GM20000 (cell line): ENCODE data around the gene CACNA2D2.
A peak's percentile ranks its signal among the peaks of the same experiment; 100 is the strongest.

Experiments
- DNase-seq: peaks from one replicate; pipeline ENCODE4 v3.0.0; 2012; ENCODE audit warnings: low spot score
- CTCF ChIP-seq: IDR thresholded peaks from 2 replicates; pipeline ENCODE4 v1.5.1; 2012; ENCODE audit warnings: mild to moderate bottlenecking, control low read depth; ENCODE audit errors: extremely low read depth, missing control alignments

The CACNA2D2 gene

GRCh38 chr3:50493086-50493485, 10.3 kb downstream of the CACNA2D2 start:
- no peak for TF ChIP-seq CTCF
- no peak for DNase-seq

DNA sequence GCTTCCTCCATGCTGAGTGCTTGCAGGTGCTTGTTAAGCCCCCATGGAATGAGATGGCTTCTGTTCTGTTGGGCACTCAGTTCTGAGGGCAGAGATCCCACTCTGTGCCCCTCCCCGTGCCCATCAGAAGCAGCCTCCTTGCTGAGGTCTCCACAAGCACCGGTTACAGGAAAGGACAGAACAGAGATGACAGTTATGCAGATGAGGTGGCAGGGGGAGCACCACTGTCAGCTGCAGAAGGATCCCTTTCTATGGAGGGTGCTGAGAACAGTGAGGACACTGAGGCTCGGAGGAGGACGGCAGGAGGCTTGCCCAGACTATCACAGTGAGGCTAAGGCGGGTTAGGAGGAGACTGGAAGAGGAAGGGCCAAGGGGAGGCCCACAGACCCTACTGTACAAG, 12.4 kb downstream of the CACNA2D2 start:
- peak; percentile 64 for DNase-seq
- no peak for TF ChIP-seq CTCF

GRCh38 chr3:50490424-50490823, 13.0 kb downstream of the CACNA2D2 start:
- TF ChIP-seq CTCF = no peak
- DNase-seq = no peak

DNA sequence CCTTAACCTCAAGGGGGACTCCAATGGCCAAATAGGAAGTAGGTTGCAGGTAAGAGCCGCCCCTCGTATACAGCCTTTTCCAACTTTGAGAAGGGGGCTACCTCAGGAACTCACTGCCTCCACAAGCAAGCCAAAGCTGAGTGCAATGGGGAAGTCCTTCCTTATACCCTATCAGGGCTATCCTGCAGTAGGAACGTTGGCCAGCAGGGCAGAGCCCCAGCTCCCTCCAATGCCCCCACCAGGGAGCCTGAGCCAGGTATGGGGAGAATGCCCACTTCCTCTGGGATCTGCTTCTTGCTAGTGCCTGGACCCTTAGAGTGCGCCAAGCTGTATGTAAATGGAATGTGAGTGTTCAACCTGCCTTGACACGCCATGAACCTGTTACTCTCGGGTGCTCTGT, 16.3 kb downstream of the CACNA2D2 start:
- TF ChIP-seq CTCF = no peak
- no peak for DNase-seq

DNA sequence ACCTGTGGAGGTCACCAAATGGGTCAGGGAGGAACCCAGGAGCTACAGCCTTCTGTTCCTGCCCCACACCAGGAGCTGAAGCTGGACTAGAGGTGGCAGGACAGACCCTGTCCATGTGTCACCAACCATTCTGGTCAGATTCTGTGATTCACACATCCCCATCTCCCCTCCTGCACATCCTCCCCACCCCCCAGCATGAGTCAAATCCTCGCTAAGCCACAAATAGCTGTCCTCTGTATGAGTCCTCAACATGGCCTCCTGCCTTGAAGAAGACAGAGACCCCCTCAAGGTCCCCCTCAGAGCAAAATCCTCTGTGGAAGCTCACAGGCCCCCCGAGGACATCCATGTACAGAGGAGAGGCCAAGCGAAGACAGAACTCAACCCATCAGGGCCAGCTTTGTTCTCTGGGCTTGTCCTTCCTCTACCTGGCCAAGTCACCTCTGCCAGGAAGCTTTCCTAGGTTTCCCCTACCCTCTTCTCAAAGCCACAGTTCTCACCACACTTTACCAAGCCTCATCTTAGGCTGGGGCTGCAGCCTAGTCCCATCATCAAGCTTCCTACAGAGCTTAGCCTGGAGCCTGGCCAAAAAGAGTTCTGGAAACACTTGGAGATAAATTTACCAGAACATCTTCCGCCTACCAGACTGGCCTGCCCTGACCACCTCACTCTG, 17.1 kb downstream of the CACNA2D2 start:
- no peak for DNase-seq

GRCh38 chr3:50484722-50485121, 18.7 kb downstream of the CACNA2D2 start:
- TF ChIP-seq CTCF = no peak
- DNase-seq = no peak

More for the DNA sequence above, 17.1 kb downstream of the CACNA2D2 start:
- no peak for TF ChIP-seq CTCF

- no peak for DNase-seq
- no peak for TF ChIP-seq CTCF
These were observed 20.1 kb downstream of the CACNA2D2 start for GRCh38 chr3:50483374-50483773.
